ENCODE measurements around the gene BTN2A1. TPM values are rescaled to one million over a fixed set of nuclear protein-coding genes. Genes with fewer than 3 reads are reported as not detected.

Gene BTN2A1
- total RNA-seq, 1 experiment from 2014 or later, result 11.2 TPM

DNA sequence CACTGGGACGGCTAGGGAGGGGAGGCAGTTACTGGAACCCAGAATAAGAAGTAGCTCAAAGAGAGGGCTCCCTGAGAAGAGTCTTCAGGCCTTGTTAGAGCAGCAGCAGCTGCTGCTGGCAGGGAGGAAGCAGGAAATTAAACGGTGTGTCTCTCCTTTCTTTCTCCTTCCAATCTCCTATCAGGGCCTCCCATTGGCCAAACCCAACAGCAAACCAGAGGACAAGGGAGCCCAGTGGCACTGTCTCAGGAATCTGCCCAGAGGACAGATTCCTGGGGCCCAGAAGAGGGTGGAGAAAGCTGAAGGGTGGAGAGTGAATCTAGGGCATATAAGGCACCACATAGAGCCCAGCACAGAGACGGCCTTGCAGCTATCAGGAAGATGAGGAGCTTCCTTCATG is 45.5 kb upstream of the BTN2A1 start:
- TF ChIP-seq POLR2A (IDR thresholded peaks at IDR 0.05; ENCODE audit: borderline replicate concordance, extremely low read depth, insufficient read depth, insufficient read length), result no peak
- no peak for TF ChIP-seq FOSL1 (IDR thresholded peaks at IDR 0.05; ENCODE audit: low read depth)
- no peak for TF ChIP-seq TCF7L2 (IDR thresholded peaks at IDR 0.05; ENCODE audit: borderline replicate concordance, extremely low read depth, insufficient read depth, insufficient read length)
- TF ChIP-seq YY1 (IDR thresholded peaks at IDR 0.05; ENCODE audit: extremely low read depth, insufficient replicate concordance, low read depth, low read length), result no peak
- no peak for TF ChIP-seq ZNF274 (IDR thresholded peaks at IDR 0.05; ENCODE audit: low read depth, low read length)
- TF ChIP-seq, protein P1, sequence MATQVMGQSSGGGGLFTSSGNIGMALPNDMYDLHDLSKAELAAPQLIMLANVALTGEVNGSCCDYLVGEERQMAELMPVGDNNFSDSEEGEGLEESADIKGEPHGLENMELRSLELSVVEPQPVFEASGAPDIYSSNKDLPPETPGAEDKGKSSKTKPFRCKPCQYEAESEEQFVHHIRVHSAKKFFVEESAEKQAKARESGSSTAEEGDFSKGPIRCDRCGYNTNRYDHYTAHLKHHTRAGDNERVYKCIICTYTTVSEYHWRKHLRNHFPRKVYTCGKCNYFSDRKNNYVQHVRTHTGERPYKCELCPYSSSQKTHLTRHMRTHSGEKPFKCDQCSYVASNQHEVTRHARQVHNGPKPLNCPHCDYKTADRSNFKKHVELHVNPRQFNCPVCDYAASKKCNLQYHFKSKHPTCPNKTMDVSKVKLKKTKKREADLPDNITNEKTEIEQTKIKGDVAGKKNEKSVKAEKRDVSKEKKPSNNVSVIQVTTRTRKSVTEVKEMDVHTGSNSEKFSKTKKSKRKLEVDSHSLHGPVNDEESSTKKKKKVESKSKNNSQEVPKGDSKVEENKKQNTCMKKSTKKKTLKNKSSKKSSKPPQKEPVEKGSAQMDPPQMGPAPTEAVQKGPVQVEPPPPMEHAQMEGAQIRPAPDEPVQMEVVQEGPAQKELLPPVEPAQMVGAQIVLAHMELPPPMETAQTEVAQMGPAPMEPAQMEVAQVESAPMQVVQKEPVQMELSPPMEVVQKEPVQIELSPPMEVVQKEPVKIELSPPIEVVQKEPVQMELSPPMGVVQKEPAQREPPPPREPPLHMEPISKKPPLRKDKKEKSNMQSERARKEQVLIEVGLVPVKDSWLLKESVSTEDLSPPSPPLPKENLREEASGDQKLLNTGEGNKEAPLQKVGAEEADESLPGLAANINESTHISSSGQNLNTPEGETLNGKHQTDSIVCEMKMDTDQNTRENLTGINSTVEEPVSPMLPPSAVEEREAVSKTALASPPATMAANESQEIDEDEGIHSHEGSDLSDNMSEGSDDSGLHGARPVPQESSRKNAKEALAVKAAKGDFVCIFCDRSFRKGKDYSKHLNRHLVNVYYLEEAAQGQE (IDR thresholded peaks at IDR 0.05; ENCODE audit: low read depth), result no peak
- TF ChIP-seq RAD21 (IDR thresholded peaks at IDR 0.05; ENCODE audit: low read depth), result no peak
- no peak for TF ChIP-seq ZFX (IDR thresholded peaks at IDR 0.05)
- TF ChIP-seq, protein P2, sequence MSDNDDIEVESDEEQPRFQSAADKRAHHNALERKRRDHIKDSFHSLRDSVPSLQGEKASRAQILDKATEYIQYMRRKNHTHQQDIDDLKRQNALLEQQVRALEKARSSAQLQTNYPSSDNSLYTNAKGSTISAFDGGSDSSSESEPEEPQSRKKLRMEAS (IDR thresholded peaks at IDR 0.05), result no peak
- TF ChIP-seq EZH2 (IDR thresholded peaks at IDR 0.05), result no peak
- TF ChIP-seq EGR1 (IDR thresholded peaks at IDR 0.05; ENCODE audit: low read depth), result no peak
- Histone ChIP-seq H3K9me2 (ENCODE audit: insufficient read depth) (no peaks in the 10 kb centered on the region), H3K79me2 (ENCODE audit: insufficient read depth, low read length) (no peaks in the 10 kb centered on the region), H3K27me3 (ENCODE audit: insufficient read depth, low read length) (no peaks in the 10 kb centered on the region), H3K36me3 (ENCODE audit: control insufficient read depth in 1 of 2, insufficient read depth in 2 of 2, low read length in 2 of 2) (no peaks in the 10 kb centered on the region), H3K4me2 (ENCODE audit: low read length) (no peak overlapping the region), H3K4me3 (replicated peaks in 1 of 2; ENCODE audit: low read depth in 1 of 2, low read length in 2 of 2) (no peak overlapping the region), H4K20me1 (ENCODE audit: insufficient read depth) (no peaks in the 10 kb centered on the region), H2AFZ (ENCODE audit: low read depth, low read length, poor library complexity, severe bottlenecking) (no peak overlapping the region), H3K27ac (ENCODE audit: low read depth, low read length) (no peak overlapping the region), H3K4me1 (ENCODE audit: control insufficient read depth in 1 of 2, insufficient read depth in 2 of 2, low read length in 2 of 2) (peaks cover 0 to 6% of the 10 kb centered on the region in 2 experiments; a peak in 1 of 4 replicates), H3K9ac (ENCODE audit: low read length) (no peak overlapping the region), H3K9me3 (ENCODE audit: control insufficient read depth in 1 of 2, insufficient read depth in 1 of 2, low read depth in 1 of 2, low read length in 2 of 2) (no peaks in the 10 kb centered on the region; a peak in 1 of 4 replicates)
- no peak for ATAC-seq
- intact Hi-C loops (cut with micrococcal nuclease), result no loop called here
- ChIA-PET RAD21 (ENCODE audit: low non-redundant PET in 1 of 2, low total read pairs in 2 of 2, uncharacterized antibody in 2 of 2, unreplicated experiment in 2 of 2) (no interaction called here), POLR2A (no interaction called here), CTCF (interaction anchor here (1.4 kb wide), 1 partner anchor 70 kb away, joined by 4 read pairs; no protein-coding TSS in a partner anchor)
- DNase-seq (ENCODE audit: low read depth, low spot score), result no peak
- BruUV-seq (replicated peaks), result no TSS peak
